ENCODE data around the gene RPH3AL. TPM values are rescaled to one million over a fixed set of nuclear protein-coding genes. Genes with fewer than 3 reads are reported as not detected.

The RPH3AL gene
- total RNA-seq, 4 donors from 2014 or later, result 13.0 to 49.2 (median 26.9) TPM

DNA sequence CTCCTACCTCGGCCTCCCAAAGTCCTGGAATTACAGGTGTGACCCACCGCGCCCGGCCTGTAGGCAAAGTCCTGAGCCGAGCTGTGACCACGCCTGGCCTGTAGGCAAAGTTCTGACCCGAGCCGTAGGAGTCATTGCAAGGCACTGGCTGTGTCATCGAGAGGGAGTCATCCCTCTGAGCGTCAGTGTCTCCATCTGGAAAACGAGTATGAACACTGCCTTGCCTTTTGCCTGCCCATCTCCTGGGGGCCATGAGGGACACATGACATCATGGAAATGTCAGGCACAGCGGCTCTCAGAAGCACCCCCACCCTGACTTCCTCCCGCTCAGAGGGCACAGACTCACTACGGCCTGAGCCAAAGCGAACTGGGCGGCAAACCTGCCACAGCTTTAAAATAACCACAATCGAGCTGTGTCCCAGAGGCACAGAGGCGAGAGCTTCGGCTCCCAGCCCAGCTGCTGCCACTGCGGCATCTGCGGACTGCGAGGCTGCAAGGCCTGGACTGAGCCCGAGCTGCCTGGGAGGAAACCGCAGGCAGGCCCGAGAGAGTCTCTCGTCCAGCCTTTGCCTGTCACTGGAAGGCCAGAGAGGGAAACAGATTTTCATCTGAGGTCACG is 50.8 kb downstream of the RPH3AL start:
- TF ChIP-seq, protein P1, sequence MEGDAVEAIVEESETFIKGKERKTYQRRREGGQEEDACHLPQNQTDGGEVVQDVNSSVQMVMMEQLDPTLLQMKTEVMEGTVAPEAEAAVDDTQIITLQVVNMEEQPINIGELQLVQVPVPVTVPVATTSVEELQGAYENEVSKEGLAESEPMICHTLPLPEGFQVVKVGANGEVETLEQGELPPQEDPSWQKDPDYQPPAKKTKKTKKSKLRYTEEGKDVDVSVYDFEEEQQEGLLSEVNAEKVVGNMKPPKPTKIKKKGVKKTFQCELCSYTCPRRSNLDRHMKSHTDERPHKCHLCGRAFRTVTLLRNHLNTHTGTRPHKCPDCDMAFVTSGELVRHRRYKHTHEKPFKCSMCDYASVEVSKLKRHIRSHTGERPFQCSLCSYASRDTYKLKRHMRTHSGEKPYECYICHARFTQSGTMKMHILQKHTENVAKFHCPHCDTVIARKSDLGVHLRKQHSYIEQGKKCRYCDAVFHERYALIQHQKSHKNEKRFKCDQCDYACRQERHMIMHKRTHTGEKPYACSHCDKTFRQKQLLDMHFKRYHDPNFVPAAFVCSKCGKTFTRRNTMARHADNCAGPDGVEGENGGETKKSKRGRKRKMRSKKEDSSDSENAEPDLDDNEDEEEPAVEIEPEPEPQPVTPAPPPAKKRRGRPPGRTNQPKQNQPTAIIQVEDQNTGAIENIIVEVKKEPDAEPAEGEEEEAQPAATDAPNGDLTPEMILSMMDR (IDR thresholded peaks at IDR 0.05; ENCODE audit: low read depth), result no peak

DNA sequence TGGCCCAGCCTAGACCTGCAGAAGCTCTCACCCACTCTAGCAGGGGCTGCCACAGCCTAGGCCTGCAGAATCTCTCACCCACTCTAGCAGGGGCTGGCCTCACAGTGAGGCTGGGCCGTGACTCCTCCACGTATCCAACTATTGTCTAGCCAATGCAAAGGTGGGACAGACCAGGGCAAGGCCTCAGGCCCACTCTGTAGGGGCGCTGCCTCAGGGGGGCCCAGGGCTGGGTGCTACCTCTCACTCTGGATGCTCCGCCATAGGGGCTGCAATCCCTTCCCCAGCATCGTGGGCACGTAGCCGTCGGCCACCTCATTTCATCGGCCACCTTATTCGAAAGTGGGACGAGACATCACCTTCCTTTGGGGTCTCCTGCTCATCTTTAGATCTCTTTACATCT is 51.7 kb downstream of the RPH3AL start:
- TF ChIP-seq, protein P1 (IDR thresholded peaks at IDR 0.05; ENCODE audit: low read depth), result no peak

DNA sequence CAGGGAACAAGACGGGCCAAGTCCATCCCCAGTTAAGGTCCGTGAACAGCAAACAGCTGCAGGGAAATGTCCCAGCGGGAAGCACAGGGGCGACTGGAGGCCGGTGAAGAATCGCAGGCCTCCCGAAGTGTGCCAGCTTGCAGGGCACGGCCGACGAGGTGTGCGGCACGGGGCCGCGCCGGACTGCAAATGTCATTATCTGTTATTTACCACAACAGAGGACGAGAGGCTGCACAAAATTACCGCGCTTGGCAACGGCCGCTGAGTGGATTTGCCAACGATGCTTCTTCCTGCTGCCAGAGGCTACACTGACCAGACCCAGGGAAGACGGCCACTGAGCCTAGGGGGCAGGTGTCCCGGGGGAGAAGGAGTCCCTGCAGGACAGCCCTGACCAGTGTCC is 53.1 kb downstream of the RPH3AL start:
- TF ChIP-seq, protein P1 (IDR thresholded peaks at IDR 0.05; ENCODE audit: low read depth), result no peak

DNA sequence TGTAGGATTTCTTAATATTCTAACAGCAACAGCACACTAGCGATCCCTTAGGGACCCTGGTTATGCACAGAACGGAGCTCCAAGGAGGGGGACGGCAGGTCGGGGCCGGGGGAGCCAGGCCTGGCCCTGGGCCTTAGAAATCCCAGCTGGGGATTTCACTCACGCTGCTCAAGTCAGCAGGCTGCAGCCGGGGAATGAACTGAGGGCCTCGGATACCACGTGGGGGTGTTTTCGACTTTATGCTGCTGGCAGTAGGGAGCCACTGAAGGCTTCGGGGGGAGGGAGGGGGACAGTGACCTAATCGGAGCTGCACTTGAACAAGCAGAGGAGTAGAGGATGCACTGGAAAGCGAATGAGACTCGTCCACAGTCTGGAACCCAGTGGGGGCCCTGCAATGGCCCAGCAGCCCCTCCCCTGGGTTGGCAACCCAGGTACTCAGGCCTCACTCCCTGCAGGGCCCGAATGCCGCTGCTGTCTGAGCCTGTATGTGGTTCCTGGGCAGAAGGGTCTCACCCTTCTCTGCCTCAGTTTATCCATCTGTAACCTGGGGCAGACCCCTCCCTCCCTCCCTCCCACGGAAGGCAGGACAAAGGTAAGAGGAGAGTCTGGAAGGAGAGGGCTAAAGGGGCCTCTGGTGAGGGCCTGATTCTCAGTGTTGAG is 53.7 kb downstream of the RPH3AL start:
- TF ChIP-seq, protein P1 (IDR thresholded peaks at IDR 0.05; ENCODE audit: low read depth), result no peak

DNA sequence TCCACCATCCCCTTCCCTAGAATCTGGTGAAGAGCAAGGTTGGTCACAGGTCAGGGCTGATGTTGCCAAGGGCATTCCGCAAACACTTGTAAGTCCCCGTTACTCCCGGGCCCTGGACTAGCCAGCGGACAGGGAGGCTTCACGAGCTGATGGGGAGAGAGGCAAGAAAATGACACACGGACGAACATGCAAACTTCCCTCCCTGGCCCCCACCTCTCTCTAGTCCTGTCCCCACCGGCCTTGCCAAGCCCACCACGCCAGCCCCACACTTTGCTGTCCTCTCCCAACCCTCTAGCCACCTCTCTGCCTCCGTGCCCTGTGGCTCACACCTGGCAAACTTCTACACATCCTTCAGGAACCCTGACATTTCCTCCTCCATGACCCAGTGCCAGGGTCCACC is 54.8 kb downstream of the RPH3AL start:
- TF ChIP-seq, protein P1 (IDR thresholded peaks at IDR 0.05; ENCODE audit: low read depth), result no peak

DNA sequence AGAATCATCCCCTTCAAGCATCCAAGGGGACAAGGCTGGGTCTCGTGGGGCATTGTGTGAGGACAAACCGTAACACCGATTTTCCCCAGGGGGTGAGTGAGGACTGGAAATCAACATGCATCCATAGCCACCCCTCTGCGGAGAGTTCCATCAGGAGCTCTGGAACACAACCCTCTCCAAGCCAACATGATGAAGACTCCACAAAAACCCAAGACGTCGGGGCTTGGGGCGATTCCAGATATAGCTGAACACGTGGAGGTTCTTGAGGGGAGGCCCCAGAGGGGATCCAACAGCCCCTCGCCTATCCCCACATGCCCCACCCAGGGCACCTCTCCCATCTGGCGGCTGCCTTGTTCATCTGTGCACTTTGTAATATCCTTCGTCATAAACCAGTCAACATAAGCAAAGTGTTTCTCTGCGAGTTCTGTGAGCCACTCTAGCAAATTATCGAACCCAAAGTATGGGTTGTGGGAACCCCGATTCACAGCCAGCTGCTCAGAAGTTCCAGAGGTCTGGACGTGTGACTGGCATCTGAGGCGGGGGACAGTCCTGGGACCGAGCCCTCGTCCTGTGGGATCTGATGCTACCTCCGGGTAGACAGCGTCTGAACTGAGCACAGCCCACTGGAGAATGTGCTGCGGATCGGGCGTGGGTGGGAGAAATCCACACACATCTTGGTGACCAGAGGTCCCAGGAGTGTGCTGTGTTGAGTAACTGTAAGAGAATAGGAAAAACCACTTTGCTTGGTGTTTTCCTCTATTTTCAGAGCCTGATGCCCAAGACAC is 55.5 kb downstream of the RPH3AL start:
- TF ChIP-seq, protein P1 (IDR thresholded peaks at IDR 0.05; ENCODE audit: low read depth), result no peak

DNA sequence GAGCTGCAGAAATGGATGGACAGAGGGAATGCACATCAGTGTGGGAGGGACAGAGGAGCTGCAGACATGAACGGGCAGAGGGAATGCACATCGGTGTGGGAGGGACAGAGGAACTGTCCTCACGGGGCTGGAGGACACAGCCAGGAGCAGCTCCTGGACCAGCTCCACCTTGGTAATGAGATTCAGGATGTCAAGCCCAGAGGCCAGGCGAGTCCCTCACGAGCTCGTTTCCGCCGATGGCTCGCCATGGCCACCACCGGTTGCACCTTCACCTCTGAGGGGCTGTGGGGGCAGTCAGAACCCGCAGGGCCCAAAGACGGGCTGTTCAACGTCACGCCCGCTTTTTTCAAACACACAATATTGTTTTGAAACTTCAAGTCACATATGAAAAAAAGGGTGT is 56.2 kb downstream of the RPH3AL start:
- TF ChIP-seq, protein P1 (IDR thresholded peaks at IDR 0.05; ENCODE audit: low read depth), result no peak
